GM12878 (cell line): Measurements from ENCODE around the gene C12orf56. TPM values are rescaled to one million over a fixed set of nuclear protein-coding genes. Genes with fewer than 3 reads are reported as not detected.
"Not testable (repeated sequence)": the region's sequence is repeated elsewhere in the genome, so short reads cannot be mapped to it uniquely, and the experiment has no call there.

ENCODE experiments used
- ATAC-seq: fragments of 200-7000 bp; cut with Tn5 transposase; 3 replicates; pipeline ENCODE4 v1.9.1; 2020; ENCODE audit warnings: mild to moderate bottlenecking, moderate library complexity
- BruUV-seq: library from RNA; stranded (reverse); fragments of 400-500 nt; replicated peaks from 2 replicates; lab custom pipeline; 2021; lab: Mats Ljungman, UMichigan
- CTCF ChIA-PET: fragments of 300-600 bp; sonication (Branson Sonifier 250); formaldehyde crosslinking; extraction: SDS; loops from one replicate; lab custom pipeline; 2021; ENCODE audit warnings: inconsistent platforms; lab: Yijun Ruan, JAX
- POLR2A ChIA-PET: fragments of 350-600 bp; formaldehyde crosslinking; extraction: SDS; loops from one replicate; lab custom pipeline; 2021; ENCODE audit warnings: inconsistent platforms; lab: Charles Lee
- RAD21 ChIA-PET: fragments of 300-600 bp; sonication (Branson Sonifier 250); formaldehyde crosslinking; loops from one replicate; lab custom pipeline; 2023; ENCODE audit warnings: antibody characterized with exemption; ENCODE audit not compliant: unreplicated experiment; lab: Charles Lee
- SMC1A ChIA-PET: fragments of 300-600 bp; sonication (Branson Sonifier 250); formaldehyde crosslinking; loops from one replicate; lab custom pipeline; 2023; ENCODE audit not compliant: unreplicated experiment, uncharacterized antibody; lab: Charles Lee
- DNase-seq: peaks from one replicate; pipeline ENCODE4 v3.0.0-alpha.2; 2011; ENCODE audit warnings: low read depth, low spot score
- FAIRE-seq: peaks from 3 replicates; lab custom pipeline; 2011; peaks lifted over from hg19 to GRCh38; lab: Jason Lieb, UNC
- H2AFZ ChIP-seq: 2 replicates; pipeline ENCODE4 v1.6.0; 2011; ENCODE audit warnings: low read depth, low read length, control low read depth; ENCODE audit not compliant: control insufficient read depth
- H3K27ac ChIP-seq: 2 replicates; pipeline ENCODE4 v1.5.1; 2011; ENCODE audit warnings: control low read depth; ENCODE audit not compliant: control insufficient read depth, insufficient read depth
- H3K27me3 ChIP-seq, 2 experiments: replicated peaks in 1 of 2; 2 replicates each; pipeline versions ENCODE4 v1.6.0 to v1.6.1; 2011; ENCODE audit warnings: low read length in 1 of 2; ENCODE audit not compliant: control insufficient read depth in 2 of 2, insufficient read depth in 2 of 2
- H3K36me3 ChIP-seq, 2 experiments: 2 replicates each; pipeline ENCODE4 v1.5.1; 2011; ENCODE audit warnings: low read length in 1 of 2; ENCODE audit not compliant: control insufficient read depth in 2 of 2, insufficient read depth in 2 of 2
- H3K4me1 ChIP-seq: 2 replicates; pipeline ENCODE4 v1.6.1; 2011; ENCODE audit warnings: mild to moderate bottlenecking, low read length, moderate library complexity, mixed read lengths; ENCODE audit not compliant: control insufficient read depth, insufficient read depth
- H3K4me2 ChIP-seq: 2 replicates; pipeline ENCODE4 v1.6.0; 2011; ENCODE audit warnings: control low read depth; ENCODE audit not compliant: control insufficient read depth, insufficient read depth
- H3K4me3 ChIP-seq: fragments of 200-600 bp; sonication (generic); 2 replicates; pipeline ENCODE4 v1.5.1; 2016
- H3K79me2 ChIP-seq: 2 replicates; pipeline ENCODE4 v1.6.0; 2011; ENCODE audit warnings: low read length; ENCODE audit not compliant: control insufficient read depth, insufficient read depth
- H3K9ac ChIP-seq: 2 replicates; pipeline ENCODE4 v1.8.0; 2011; ENCODE audit warnings: low read length, control low read depth, mixed read lengths; ENCODE audit not compliant: control insufficient read depth, insufficient read depth
- H3K9me3 ChIP-seq: replicated peaks from 3 replicates; pipeline ENCODE4 v1.5.1; 2011; ENCODE audit warnings: mild to moderate bottlenecking, low read length; ENCODE audit not compliant: control insufficient read depth, insufficient read depth
- H4K20me1 ChIP-seq: 2 replicates; pipeline ENCODE4 v1.6.0; 2011; ENCODE audit not compliant: control insufficient read depth, insufficient read depth
- FOXM1 ChIP-seq: IDR thresholded peaks from 2 replicates; pipeline ENCODE4 v1.6.1; 2012; ENCODE audit warnings: low read depth, mild to moderate bottlenecking, inconsistent platforms, low read length, moderate library complexity
- RELA ChIP-seq: fragments of 450-650 bp; IDR thresholded peaks from 2 replicates; pipeline ENCODE4 v1.8.0; 2014; ENCODE audit warnings: borderline replicate concordance; ENCODE audit not compliant: partially characterized antibody
- RELB ChIP-seq: fragments of 450-650 bp; IDR thresholded peaks from 2 replicates; pipeline ENCODE4 v1.6.1; 2017; ENCODE audit warnings: low read depth, mild to moderate bottlenecking, moderate library complexity
- SUZ12 ChIP-seq: fragments of 200-600 bp; sonication (generic); IDR thresholded peaks from one replicate; pipeline ENCODE4 v1.6.1; 2018; ENCODE audit warnings: antibody characterized with exemption, mild to moderate bottlenecking; ENCODE audit not compliant: unreplicated experiment
- YY1 ChIP-seq: IDR thresholded peaks from 2 replicates; pipeline ENCODE4 v1.6.1; 2011; ENCODE audit warnings: low read depth, mild to moderate bottlenecking, low read length
- ZSCAN29 ChIP-seq: fragments of 450-650 bp; IDR thresholded peaks from 2 replicates; pipeline ENCODE4 v1.6.1; 2017; ENCODE audit warnings: mild to moderate bottlenecking, moderate library complexity
- WGBS: methylation state at CpG from one replicate; pipeline ENCODE4 v1.1.6; 2016; ENCODE audit warnings: low lambda C conversion rate; ENCODE audit not compliant: insufficient replicate concordance, insufficient coverage; ENCODE audit errors: missing lambda C conversion rate; 5-methylcytosine and 5-hydroxymethylcytosine counted together
- in situ Hi-C: fragments of 300-500 bp; cut with MboI; formaldehyde crosslinking; loops from 9 replicates; pipeline ENCODE4 v1.14.3; 2018; ENCODE audit warnings: mixed read lengths
- intact Hi-C: fragments of 100-400 bp; cut with micrococcal nuclease; formaldehyde crosslinking; loops from one replicate; pipeline ENCODE4 v1.14.2; 2022; ENCODE audit not compliant: unreplicated experiment
- polyA plus RNA-seq, 11 experiments: library from polyadenylated mRNA; depleted of rRNA in 4 of 11; unstranded in 6 of 11; stranded (reverse) in 5 of 11; fragments of >200 nt; fragmentation: Nextera tagmentation in 4 of 11; fragmentation: Illumina TruSeq in 1 of 11; extraction: Ambion mirVana in 4 of 11; extraction: Trizol in 1 of 11; gene quantifications; 1 replicate in 1 of 11; 2 replicates in 10 of 11; pipeline versions ENCODE4 v1.2.1 to v1.2.3, GENCODE V29; 2011 to 2016; ENCODE audit warnings: inconsistent platforms in 2 of 11, missing spikeins in 2 of 11, low read depth in 1 of 11
- total RNA-seq, 4 experiments: library from RNA; depleted of rRNA in 3 of 4; stranded (reverse); fragments of >200 nt in 3 of 4; fragmentation: Illumina TruSeq in 1 of 4; extraction: Trizol in 1 of 4; gene quantifications; 2 replicates each; pipeline versions ENCODE4 v1.2.1 to v1.2.3, GENCODE V29; 2013 to 2021

C12orf56 gene
- total and polyA plus RNA-seq, 10 of the 15 experiments (the other 5 are each of a cell fraction or from before 2014, with no cell fraction given): not detected

GRCh38 chr12:64218597-64218996, 172.0 kb downstream of the C12orf56 start:
- Histone ChIP-seq H3K27ac (peak overlapping the region; percentile 49; the same call in 1 of the 2 replicates), H3K27me3 (no peaks in the 10 kb centered on the region), H3K4me1 (no peaks in the 10 kb centered on the region; the same call in 1 of the 2 replicates), H3K4me3 (peak overlapping the region; percentile 57; the same call in 1 of the 2 replicates), H3K9me3 (no peaks in the 10 kb centered on the region), H3K36me3 (no peaks in the 10 kb centered on the region; a peak in 1 of 4 replicates), H2AFZ (peak overlapping the region; percentile 65), H3K9ac (peak overlapping the region; percentile 24; the same call in 1 of the 2 replicates), H3K79me2 (peaks cover 26% of the 10 kb centered on the region)
- no TSS peak for BruUV-seq
- ATAC-seq (peak; percentile 48), DNase-seq (peak; percentile 9), FAIRE-seq (no peak)
- intact Hi-C loops: no loop called here
- ChIA-PET CTCF (interaction anchor here (0.8 to 1.9 kb wide), 6 partner anchors 15 to 417 kb away, joined by 3 to 11 read pairs (median 4); partner anchors contain the start of gene SRGAP1), POLR2A (no interaction called here), RAD21 (interaction anchor here (1.2 to 2.8 kb wide), 3 partner anchors 19 to 374 kb away, joined by 3 to 8 read pairs (median 4); partner anchors contain the start of gene SRGAP1), SMC1A (interaction anchor here (0.7 to 2.3 kb wide), 3 partner anchors 13 to 374 kb away, joined by 3 to 10 read pairs (median 4); partner anchors contain the start of gene SRGAP1)
- in situ Hi-C loops: no loop called here
- WGBS: 33% methylated on average over 5 of the region's 5 CpGs
- TF ChIP-seq ZSCAN29 (no peak), FOXM1 (no peak), SUZ12 (no peak), YY1 (no peak), RELB (0 out of 2 replicates have a peak, but pooled peaks have one; percentile 33), RELA (no peak)
- TF ChIP-seq, all 136 proteins: peak for 1
- no peaks in the 10 kb centered on the region for H4K20me1 ChIP-seq
- H3K4me2 ChIP-seq: peak overlapping the region; percentile 58

GRCh38 chr12:64217643-64218042, 172.9 kb downstream of the C12orf56 start:
- WGBS: over 99% methylated on average over 7 of the region's 7 CpGs
- H4K20me1 ChIP-seq, POLR2A ChIA-PET, H3K4me2 ChIP-seq, H3K9ac ChIP-seq, in situ Hi-C loops, H3K4me1 ChIP-seq, H3K27me3 ChIP-seq, H3K9me3 ChIP-seq, H3K36me3 ChIP-seq, H3K4me3 ChIP-seq, DNase-seq, ATAC-seq, H2AFZ ChIP-seq, FAIRE-seq, intact Hi-C loops, BruUV-seq, H3K27ac ChIP-seq: not testable (repeated sequence)
- ChIA-PET CTCF (interaction anchor here (0.8 to 1.9 kb wide), 3 partner anchors 374 to 416 kb away, joined by 3 to 11 read pairs (median 3); partner anchors contain the start of gene SRGAP1), RAD21 (interaction anchor here (2.8 kb wide), 1 partner anchor 373 kb away, joined by 8 read pairs; the partner anchor contains the start of gene SRGAP1), SMC1A (interaction anchor here (0.6 to 2.3 kb wide), 3 partner anchors 12 to 452 kb away, joined by 4 to 10 read pairs (median 4); partner anchors contain the start of gene SRGAP1)
- H3K79me2 ChIP-seq: peaks cover 26% of the 10 kb centered on the region
